ENCODE data around the gene LAP3.
"Not testable (repeated sequence)": the region's sequence is repeated elsewhere in the genome, so short reads cannot be mapped to it uniquely, and the experiment has no call there.

The LAP3 gene

DNA sequence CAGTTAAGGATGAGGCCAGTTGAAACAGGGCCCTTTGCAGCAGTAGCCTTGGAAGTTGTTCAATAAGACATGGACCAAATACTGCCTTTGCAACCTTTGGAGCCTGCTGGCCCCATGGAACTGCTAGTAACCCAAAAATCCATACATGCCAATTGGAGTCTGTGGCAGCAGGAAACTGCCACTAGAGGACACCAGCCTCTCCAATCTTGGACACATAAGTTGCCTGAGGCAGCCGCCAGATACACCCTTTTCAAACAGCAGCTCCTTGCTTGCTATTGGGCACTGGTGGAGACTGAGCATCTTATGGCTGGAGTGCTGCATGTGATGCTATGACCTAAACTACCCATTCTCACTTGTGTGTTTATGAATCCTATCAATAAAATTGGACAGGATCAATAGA lies 14.8 kb upstream of the LAP3 start:
- TF ChIP-seq, protein P1, sequence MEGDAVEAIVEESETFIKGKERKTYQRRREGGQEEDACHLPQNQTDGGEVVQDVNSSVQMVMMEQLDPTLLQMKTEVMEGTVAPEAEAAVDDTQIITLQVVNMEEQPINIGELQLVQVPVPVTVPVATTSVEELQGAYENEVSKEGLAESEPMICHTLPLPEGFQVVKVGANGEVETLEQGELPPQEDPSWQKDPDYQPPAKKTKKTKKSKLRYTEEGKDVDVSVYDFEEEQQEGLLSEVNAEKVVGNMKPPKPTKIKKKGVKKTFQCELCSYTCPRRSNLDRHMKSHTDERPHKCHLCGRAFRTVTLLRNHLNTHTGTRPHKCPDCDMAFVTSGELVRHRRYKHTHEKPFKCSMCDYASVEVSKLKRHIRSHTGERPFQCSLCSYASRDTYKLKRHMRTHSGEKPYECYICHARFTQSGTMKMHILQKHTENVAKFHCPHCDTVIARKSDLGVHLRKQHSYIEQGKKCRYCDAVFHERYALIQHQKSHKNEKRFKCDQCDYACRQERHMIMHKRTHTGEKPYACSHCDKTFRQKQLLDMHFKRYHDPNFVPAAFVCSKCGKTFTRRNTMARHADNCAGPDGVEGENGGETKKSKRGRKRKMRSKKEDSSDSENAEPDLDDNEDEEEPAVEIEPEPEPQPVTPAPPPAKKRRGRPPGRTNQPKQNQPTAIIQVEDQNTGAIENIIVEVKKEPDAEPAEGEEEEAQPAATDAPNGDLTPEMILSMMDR (IDR thresholded peaks at IDR 0.05; ENCODE audit: low read depth, low read length), result no peak

GRCh38 chr4:17565846-17566245 lies 11.2 kb upstream of the LAP3 start:
- H3K4me3 ChIP-seq (ENCODE audit: low read depth, low read length), result no peak overlapping the region
- TF ChIP-seq, protein P1 (IDR thresholded peaks at IDR 0.05; ENCODE audit: low read depth, low read length), result no peak

More for the DNA sequence above, 14.8 kb upstream of the LAP3 start:
- no peak overlapping the region for H3K4me3 ChIP-seq (ENCODE audit: low read depth, low read length)

DNA sequence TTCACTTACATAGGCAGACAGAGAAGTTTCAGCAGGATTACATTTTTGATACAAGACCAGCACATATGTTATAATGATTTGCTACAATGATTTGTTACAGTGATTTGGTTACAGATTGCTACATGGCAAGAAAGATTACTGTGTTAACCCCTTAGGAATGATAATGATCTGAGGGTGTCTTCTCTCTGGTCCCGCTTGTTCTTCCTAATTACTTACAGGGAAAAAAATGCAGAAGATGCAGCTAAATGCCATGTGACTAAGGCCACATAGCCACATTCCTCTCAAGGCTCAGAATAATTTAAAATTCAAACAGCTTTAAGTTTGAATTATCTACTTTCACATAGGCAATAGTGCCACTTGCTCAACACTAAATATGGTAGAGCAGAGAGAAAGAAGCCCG lies 9.7 kb upstream of the LAP3 start:
- no peak overlapping the region for H3K4me3 ChIP-seq (ENCODE audit: low read depth, low read length)
- TF ChIP-seq, protein P1 (IDR thresholded peaks at IDR 0.05; ENCODE audit: low read depth, low read length), result no peak

DNA sequence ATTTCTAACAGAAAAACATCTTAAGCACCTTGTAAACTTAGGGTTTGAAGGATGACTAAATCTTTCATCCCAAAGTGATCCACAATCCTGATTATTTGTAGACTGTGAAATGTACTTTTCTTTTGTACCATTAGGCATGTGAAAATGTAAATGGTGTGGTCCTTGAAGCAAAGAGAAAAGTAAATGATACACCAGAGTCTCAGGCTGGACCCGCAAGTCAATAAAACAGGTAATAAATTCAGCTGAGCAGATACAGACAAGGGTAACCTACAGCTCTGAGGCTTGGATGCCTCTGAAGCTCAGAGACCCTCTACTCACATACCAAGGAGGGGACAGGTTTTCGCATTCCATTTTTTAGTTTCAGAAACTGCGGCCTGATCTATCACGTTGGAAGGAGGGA lies 2.8 kb upstream of the LAP3 start:
- H3K4me3 ChIP-seq (ENCODE audit: low read depth, low read length), result no peak overlapping the region
- TF ChIP-seq, protein P1 (IDR thresholded peaks at IDR 0.05; ENCODE audit: low read depth, low read length), result no peak

DNA sequence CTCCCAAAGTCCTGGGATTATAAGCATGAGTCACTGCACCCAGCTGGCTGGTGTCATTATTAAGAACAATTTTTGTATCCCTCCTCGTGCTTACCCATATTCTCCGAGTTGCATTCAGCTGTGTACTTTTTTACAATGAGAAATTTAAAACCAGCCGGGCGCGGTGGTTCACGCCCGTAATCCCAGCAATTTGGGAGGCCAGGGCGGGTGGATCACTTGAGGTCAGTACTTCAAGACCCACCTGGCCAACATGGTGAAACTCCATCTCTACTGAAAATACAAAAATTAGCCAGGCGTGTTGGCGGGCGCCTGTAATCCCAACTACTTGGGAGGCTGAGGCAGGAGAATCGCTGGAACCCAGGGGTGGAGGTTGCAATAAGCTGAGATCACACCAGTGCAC lies 1.8 kb upstream of the LAP3 start:
- not testable (repeated sequence) for H3K4me3 ChIP-seq (ENCODE audit: low read depth, low read length)

DNA sequence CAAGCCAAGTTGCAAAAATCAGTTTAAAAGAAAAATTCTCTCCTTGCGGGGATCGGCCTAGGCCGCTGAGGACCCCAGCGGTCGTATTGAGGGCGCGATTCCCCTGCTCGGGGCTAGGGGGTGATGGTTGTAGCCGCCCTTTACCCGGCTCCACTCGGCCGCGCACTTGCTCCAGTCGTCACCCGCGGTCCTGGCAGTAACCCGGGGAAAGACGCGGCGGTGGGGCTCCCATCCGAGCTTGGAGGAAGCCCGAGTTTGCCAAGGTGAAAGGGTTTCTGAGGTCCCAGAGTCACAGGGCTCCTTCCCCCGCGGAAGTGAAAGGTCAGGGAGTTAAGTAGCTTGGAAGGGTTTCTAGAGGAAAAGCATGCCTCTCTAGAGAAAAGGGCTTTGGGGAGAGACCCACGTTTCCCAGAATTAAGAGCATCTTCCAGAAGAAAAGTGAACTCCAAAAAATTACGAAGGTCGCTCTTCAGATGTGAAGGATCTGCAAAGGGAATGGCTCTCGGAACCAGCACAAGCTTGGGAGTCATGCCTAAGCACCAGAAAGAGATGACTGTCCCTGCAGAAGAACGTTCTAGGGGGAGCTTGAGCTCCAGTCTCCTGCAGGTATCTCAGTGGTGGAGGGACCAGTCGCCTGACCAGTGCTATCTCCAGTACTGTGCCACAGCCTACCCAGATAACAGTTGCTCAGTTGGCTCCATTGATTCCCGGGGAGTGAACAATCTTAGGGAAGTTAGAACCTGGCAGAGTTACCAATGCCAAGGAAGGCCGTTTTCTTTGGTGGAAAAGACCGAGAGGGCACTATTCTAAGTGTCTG lies 875 bp downstream of the LAP3 start:
- TF ChIP-seq, protein P1 (IDR thresholded peaks at IDR 0.05; ENCODE audit: low read depth, low read length), result no peak
- H3K4me3 ChIP-seq (ENCODE audit: low read depth, low read length), result peak overlapping the region; percentile 84

GRCh38 chr4:17578482-17578891 lies 1.5 kb downstream of the LAP3 start:
- H3K4me3 ChIP-seq (ENCODE audit: low read depth, low read length), result peak overlapping the region; percentile 84
- TF ChIP-seq, protein P1 (IDR thresholded peaks at IDR 0.05; ENCODE audit: low read depth, low read length), result no peak

DNA sequence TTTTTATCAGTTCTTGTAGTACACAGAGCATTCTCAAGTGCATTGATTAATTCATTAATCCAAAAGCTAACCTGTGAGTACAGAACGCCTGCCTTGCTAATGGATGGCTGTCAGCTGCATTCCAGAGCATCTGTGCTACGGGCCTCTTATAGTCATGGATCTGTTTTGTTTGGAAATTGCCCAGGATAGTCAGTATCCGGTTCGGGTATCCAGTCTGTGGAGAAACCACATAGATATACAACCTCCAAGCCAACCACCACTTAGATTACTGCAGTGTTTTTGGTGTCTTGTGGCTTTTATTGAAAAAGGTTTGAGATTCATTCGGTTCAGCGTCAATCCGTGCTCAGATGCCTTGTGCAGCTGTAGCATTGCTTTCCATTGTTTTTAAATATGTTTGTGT lies 4.0 kb downstream of the LAP3 start:
- TF ChIP-seq, protein P1 (IDR thresholded peaks at IDR 0.05; ENCODE audit: low read depth, low read length), result no peak
- no peak overlapping the region for H3K4me3 ChIP-seq (ENCODE audit: low read depth, low read length)
